ENCODE results near the gene CRMP1.

- TF ChIP-seq, protein P1, sequence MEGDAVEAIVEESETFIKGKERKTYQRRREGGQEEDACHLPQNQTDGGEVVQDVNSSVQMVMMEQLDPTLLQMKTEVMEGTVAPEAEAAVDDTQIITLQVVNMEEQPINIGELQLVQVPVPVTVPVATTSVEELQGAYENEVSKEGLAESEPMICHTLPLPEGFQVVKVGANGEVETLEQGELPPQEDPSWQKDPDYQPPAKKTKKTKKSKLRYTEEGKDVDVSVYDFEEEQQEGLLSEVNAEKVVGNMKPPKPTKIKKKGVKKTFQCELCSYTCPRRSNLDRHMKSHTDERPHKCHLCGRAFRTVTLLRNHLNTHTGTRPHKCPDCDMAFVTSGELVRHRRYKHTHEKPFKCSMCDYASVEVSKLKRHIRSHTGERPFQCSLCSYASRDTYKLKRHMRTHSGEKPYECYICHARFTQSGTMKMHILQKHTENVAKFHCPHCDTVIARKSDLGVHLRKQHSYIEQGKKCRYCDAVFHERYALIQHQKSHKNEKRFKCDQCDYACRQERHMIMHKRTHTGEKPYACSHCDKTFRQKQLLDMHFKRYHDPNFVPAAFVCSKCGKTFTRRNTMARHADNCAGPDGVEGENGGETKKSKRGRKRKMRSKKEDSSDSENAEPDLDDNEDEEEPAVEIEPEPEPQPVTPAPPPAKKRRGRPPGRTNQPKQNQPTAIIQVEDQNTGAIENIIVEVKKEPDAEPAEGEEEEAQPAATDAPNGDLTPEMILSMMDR (IDR thresholded peaks at IDR 0.05) = no peak
- TF ChIP-seq EP300 (IDR thresholded peaks at IDR 0.05) = no peak
- TF ChIP-seq POLR2AphosphoS5 (IDR thresholded peaks at IDR 0.05) = no peak
Observed at GRCh38 chr4:5825321-5826041, 67.4 kb downstream of the CRMP1 start.

Measured in gastroesophageal sphincter (tissue), 3 donors.